Peyer's patch (tissue), 4 donors: Measurements from ENCODE around the gene PACSIN1.

Source experiments
- POLR2A ChIP-seq, 2 donors: fragments of 450-650 bp; IDR thresholded peaks; one replicate each; pipeline ENCODE4 v1.5.1; 2017; ENCODE audit warnings: antibody characterized with exemption in 2 of 2, mild to moderate bottlenecking in 2 of 2, moderate library complexity in 2 of 2
- TF ChIP-seq, protein P1 (sequence below), 6 experiments: fragments of 450-650 bp in 4 of 6; fragments of 200-600 bp in 2 of 6; sonication (generic) in 1 of 6; IDR thresholded peaks; one replicate each; pipeline ENCODE4 v1.5.1; 2017 to 2019; ENCODE audit warnings: antibody characterized with exemption in 6 of 6, mild to moderate bottlenecking in 3 of 6, moderate library complexity in 1 of 6

DNA sequence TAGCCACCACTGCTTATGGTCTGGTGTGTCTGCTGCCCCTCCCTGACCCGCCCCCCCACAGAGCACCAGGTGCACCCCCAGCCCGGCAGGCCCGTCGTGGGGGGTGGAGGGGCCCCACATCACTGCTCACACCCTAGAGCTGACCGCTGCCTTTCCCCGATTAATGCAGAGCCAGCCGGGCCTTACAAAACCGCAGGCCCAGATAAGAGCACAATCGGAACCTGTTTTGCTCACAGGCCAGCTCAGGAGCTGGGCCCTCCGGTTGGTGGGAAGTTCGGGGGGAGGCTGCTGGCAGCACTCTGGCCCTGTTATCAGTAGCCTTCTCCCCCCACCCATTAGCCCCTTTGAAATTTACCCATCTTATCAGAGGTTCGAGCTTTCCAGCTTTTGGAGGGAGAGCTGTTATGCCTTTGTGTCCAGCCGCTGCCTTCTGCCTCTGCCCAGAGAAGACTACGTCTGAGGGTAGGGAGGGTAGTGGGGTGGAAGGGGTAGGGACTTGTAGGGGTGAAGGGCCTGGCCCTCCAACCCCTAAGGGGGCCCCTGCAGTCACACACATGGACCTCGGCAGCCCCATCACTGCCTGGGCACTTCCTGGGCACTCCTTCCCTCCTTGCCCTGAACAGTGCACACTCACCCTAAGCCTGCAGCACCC lies 97.1 kb downstream of the PACSIN1 start:
- TF ChIP-seq, protein P1, sequence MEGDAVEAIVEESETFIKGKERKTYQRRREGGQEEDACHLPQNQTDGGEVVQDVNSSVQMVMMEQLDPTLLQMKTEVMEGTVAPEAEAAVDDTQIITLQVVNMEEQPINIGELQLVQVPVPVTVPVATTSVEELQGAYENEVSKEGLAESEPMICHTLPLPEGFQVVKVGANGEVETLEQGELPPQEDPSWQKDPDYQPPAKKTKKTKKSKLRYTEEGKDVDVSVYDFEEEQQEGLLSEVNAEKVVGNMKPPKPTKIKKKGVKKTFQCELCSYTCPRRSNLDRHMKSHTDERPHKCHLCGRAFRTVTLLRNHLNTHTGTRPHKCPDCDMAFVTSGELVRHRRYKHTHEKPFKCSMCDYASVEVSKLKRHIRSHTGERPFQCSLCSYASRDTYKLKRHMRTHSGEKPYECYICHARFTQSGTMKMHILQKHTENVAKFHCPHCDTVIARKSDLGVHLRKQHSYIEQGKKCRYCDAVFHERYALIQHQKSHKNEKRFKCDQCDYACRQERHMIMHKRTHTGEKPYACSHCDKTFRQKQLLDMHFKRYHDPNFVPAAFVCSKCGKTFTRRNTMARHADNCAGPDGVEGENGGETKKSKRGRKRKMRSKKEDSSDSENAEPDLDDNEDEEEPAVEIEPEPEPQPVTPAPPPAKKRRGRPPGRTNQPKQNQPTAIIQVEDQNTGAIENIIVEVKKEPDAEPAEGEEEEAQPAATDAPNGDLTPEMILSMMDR (IDR thresholded peaks at IDR 0.05), result no peak
- TF ChIP-seq POLR2A (IDR thresholded peaks at IDR 0.05), result no peak
